T-helper 2 cell treated with Interferon-gamma antibody and Interleukin-4, amounts not matched to agents 5 μg/mL and 100 μg/mL, for 36 hours (primary cell): ENCODE data around the gene POMC.

Experiments used
- DNase-seq: peaks from one replicate; pipeline ENCODE4 v3.0.0; 2021; ENCODE audit warnings: low spot score
- H3K27ac Mint-ChIP-seq: one replicate; pipeline ENCODE4 v1.8.0; 2021; ENCODE audit warnings: mild to moderate bottlenecking, mixed read lengths
- H3K27me3 Mint-ChIP-seq: one replicate; pipeline ENCODE4 v1.8.0; 2021; ENCODE audit warnings: low read depth, mixed read lengths
- H3K36me3 Mint-ChIP-seq: one replicate; pipeline ENCODE4 v1.8.0; 2021; ENCODE audit warnings: low read depth, mixed read lengths
- H3K4me1 Mint-ChIP-seq: one replicate; pipeline ENCODE4 v1.8.0; 2021; ENCODE audit warnings: low read depth, mixed read lengths
- H3K4me3 Mint-ChIP-seq: one replicate; pipeline ENCODE4 v1.8.0; 2022; ENCODE audit warnings: mild to moderate bottlenecking, moderate library complexity, mixed read lengths
- H3K9me3 Mint-ChIP-seq: one replicate; pipeline ENCODE4 v1.8.0; 2021; ENCODE audit warnings: mixed read lengths

The POMC gene

GRCh38 chr2:25197336-25198208, 29.2 kb upstream of the POMC start:
- Mint-ChIP-seq H3K27me3 (peaks cover 7% of the 10 kb centered on the region), H3K4me3 (no peak overlapping the region), H3K4me1 (peaks cover 5% of the 10 kb centered on the region), H3K9me3 (no peaks in the 10 kb centered on the region), H3K36me3 (no peaks in the 10 kb centered on the region), H3K27ac (no peak overlapping the region)
- no peak for DNase-seq

- no peak overlapping the region for H3K4me3 Mint-ChIP-seq
- peaks cover 4% of the 10 kb centered on the region for H3K4me1 Mint-ChIP-seq
- no peaks in the 10 kb centered on the region for H3K9me3 Mint-ChIP-seq
- no peak for DNase-seq
- no peaks in the 10 kb centered on the region for H3K36me3 Mint-ChIP-seq
- no peak overlapping the region for H3K27ac Mint-ChIP-seq
- peaks cover 14% of the 10 kb centered on the region for H3K27me3 Mint-ChIP-seq
These were observed 26.3 kb upstream of the POMC start for GRCh38 chr2:25194576-25195122.

- no peak for DNase-seq
- H3K4me1 Mint-ChIP-seq, result peaks cover 2% of the 10 kb centered on the region
- H3K36me3 Mint-ChIP-seq, result no peaks in the 10 kb centered on the region
- no peaks in the 10 kb centered on the region for H3K9me3 Mint-ChIP-seq
- no peak overlapping the region for H3K27ac Mint-ChIP-seq
- H3K4me3 Mint-ChIP-seq, result no peak overlapping the region
- peaks cover 19% of the 10 kb centered on the region for H3K27me3 Mint-ChIP-seq
These were observed 22.2 kb upstream of the POMC start for GRCh38 chr2:25190536-25190935.

GRCh38 chr2:25188405-25188804, 20.0 kb upstream of the POMC start:
- H3K27me3 Mint-ChIP-seq, result peaks cover 25% of the 10 kb centered on the region
- no peak overlapping the region for H3K27ac Mint-ChIP-seq
- no peak overlapping the region for H3K4me3 Mint-ChIP-seq
- no peak for DNase-seq
- H3K9me3 Mint-ChIP-seq, result no peaks in the 10 kb centered on the region
- no peaks in the 10 kb centered on the region for H3K36me3 Mint-ChIP-seq
- peaks cover 2% of the 10 kb centered on the region for H3K4me1 Mint-ChIP-seq

DNA sequence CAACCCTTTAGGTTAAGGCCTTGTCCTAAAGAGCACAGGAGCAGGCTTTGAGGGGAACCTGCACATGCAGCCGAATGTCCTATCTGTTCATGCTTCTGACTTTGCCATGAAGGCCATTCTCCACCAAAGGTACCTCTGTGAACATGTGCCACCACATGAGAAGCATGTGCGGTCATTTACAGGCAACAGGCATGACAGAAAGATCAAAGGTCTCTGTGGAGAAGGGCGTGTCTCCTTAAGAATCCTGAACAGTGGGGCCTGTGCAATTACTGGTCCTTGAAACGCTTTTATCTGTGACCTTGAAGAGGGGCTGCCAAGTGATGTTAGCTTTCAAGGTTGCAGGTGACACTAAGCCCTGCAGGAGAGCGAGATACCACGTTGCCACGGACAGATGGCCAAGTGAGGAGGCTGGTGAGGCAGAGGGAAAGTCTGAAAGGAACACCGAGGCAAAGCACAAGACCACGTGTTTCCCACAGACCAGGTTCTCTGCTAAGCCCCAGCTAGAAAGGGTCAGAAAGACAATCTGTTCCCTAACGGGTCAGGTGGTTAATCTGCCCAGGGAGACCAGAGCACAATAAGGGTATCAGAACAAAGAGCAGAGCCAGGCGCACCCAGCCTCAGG, 19.5 kb upstream of the POMC start:
- Mint-ChIP-seq H3K27ac (no peak overlapping the region), H3K4me3 (no peak overlapping the region), H3K4me1 (peaks cover 2% of the 10 kb centered on the region), H3K36me3 (no peaks in the 10 kb centered on the region), H3K27me3 (peaks cover 25% of the 10 kb centered on the region), H3K9me3 (no peaks in the 10 kb centered on the region)
- DNase-seq, result no peak

GRCh38 chr2:25184254-25184653, 15.9 kb upstream of the POMC start:
- Mint-ChIP-seq H3K4me1 (no peaks in the 10 kb centered on the region), H3K36me3 (no peaks in the 10 kb centered on the region), H3K4me3 (no peak overlapping the region), H3K27ac (no peak overlapping the region), H3K27me3 (peaks cover 18% of the 10 kb centered on the region), H3K9me3 (no peaks in the 10 kb centered on the region)
- DNase-seq, result no peak

DNA sequence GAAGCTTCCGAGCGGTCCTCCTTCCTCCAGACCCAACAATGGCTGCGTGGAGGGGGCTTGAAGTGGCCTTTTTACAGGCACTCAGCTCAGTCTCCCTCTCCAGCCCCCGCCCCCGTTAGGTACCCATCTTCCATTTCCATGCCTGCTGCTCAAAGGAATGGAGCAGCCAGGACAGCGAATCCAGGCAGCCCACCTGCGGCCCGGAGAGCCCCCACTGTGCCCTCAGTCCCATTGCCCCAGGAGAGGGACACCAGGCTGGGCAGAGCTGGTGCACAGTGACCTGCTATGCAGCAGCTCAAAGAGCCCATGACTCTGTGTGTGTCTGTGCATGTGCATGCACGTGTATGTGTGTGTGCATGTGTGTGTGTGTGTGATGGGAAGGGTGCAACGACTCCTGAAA, 10.6 kb upstream of the POMC start:
- Mint-ChIP-seq H3K4me1 (peaks cover 2% of the 10 kb centered on the region), H3K36me3 (no peaks in the 10 kb centered on the region), H3K4me3 (no peak overlapping the region), H3K27ac (no peak overlapping the region), H3K27me3 (peaks cover 25% of the 10 kb centered on the region), H3K9me3 (no peaks in the 10 kb centered on the region)
- DNase-seq, result no peak

- no peak overlapping the region for H3K27ac Mint-ChIP-seq
- H3K36me3 Mint-ChIP-seq, result no peaks in the 10 kb centered on the region
- no peak overlapping the region for H3K4me3 Mint-ChIP-seq
- H3K27me3 Mint-ChIP-seq, result peaks cover 34% of the 10 kb centered on the region
- peaks cover 2% of the 10 kb centered on the region for H3K4me1 Mint-ChIP-seq
- no peaks in the 10 kb centered on the region for H3K9me3 Mint-ChIP-seq
- DNase-seq, result no peak
These were observed 8.8 kb upstream of the POMC start for GRCh38 chr2:25177211-25177611.

GRCh38 chr2:25176541-25177181, 8.3 kb upstream of the POMC start:
- H3K27me3 Mint-ChIP-seq, result peaks cover 37% of the 10 kb centered on the region
- no peak overlapping the region for H3K4me3 Mint-ChIP-seq
- peaks cover 2% of the 10 kb centered on the region for H3K4me1 Mint-ChIP-seq
- no peak for DNase-seq
- no peaks in the 10 kb centered on the region for H3K36me3 Mint-ChIP-seq
- H3K9me3 Mint-ChIP-seq, result no peaks in the 10 kb centered on the region
- H3K27ac Mint-ChIP-seq, result no peak overlapping the region

GRCh38 chr2:25176138-25176537, 7.8 kb upstream of the POMC start:
- Mint-ChIP-seq H3K9me3 (no peaks in the 10 kb centered on the region), H3K4me1 (peaks cover 2% of the 10 kb centered on the region), H3K4me3 (no peak overlapping the region), H3K27ac (no peak overlapping the region), H3K27me3 (peaks cover 41% of the 10 kb centered on the region), H3K36me3 (no peaks in the 10 kb centered on the region)
- DNase-seq, result no peak

GRCh38 chr2:25174192-25174861, 5.9 kb upstream of the POMC start:
- peaks cover 58% of the 10 kb centered on the region for H3K27me3 Mint-ChIP-seq
- peaks cover 2% of the 10 kb centered on the region for H3K4me1 Mint-ChIP-seq
- no peaks in the 10 kb centered on the region for H3K36me3 Mint-ChIP-seq
- H3K27ac Mint-ChIP-seq, result no peak overlapping the region
- DNase-seq, result no peak
- no peaks in the 10 kb centered on the region for H3K9me3 Mint-ChIP-seq
- H3K4me3 Mint-ChIP-seq, result no peak overlapping the region

DNA sequence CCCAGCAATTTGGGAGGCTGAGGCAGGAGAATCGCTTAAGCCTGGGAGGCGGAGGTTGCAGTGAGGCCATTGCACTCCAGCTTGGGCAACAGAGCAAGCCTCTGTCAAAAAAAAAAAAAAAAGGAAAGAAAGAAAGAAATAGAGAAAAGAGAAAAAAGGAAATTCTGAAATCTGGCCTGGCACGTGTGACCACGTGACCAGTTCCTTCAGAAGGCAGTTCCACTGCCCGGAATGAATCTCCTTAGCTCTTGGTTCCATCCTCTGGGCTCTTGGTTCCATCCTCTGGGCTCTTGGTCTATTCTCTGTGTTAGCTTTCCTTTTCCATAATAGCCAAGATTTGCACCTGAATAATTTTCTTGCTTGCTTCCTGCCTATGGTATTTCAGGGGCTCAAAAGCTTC, 5.3 kb upstream of the POMC start:
- DNase-seq, result no peak
- H3K9me3 Mint-ChIP-seq, result no peaks in the 10 kb centered on the region
- H3K4me3 Mint-ChIP-seq, result no peak overlapping the region
- H3K27ac Mint-ChIP-seq, result no peak overlapping the region
- peaks cover 2% of the 10 kb centered on the region for H3K4me1 Mint-ChIP-seq
- H3K36me3 Mint-ChIP-seq, result no peaks in the 10 kb centered on the region
- peaks cover 61% of the 10 kb centered on the region for H3K27me3 Mint-ChIP-seq

DNA sequence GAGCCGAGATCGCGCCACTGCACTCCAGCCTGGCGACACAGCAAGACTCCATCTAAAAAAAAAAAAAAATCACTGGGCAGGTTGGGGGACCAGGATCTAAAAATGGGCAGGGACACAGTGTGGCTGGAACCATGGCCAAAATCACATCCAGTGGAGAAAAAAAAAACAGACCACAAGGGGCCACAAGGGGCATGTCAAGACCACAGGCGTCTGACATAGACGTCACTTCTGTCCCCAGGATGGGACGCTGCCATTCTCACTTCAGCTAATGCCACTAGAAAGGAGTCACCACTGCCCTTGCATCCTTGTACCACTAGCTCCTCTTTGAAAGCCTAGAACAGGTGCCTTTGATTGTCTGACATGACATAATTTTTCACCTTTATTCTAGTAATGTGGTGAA, 2.5 kb upstream of the POMC start:
- H3K27ac Mint-ChIP-seq, result no peak overlapping the region
- no peak for DNase-seq
- peaks cover 7% of the 10 kb centered on the region for H3K4me1 Mint-ChIP-seq
- no peaks in the 10 kb centered on the region for H3K9me3 Mint-ChIP-seq
- peaks cover 74% of the 10 kb centered on the region for H3K27me3 Mint-ChIP-seq
- no peak overlapping the region for H3K4me3 Mint-ChIP-seq
- peaks cover 2% of the 10 kb centered on the region for H3K36me3 Mint-ChIP-seq

DNA sequence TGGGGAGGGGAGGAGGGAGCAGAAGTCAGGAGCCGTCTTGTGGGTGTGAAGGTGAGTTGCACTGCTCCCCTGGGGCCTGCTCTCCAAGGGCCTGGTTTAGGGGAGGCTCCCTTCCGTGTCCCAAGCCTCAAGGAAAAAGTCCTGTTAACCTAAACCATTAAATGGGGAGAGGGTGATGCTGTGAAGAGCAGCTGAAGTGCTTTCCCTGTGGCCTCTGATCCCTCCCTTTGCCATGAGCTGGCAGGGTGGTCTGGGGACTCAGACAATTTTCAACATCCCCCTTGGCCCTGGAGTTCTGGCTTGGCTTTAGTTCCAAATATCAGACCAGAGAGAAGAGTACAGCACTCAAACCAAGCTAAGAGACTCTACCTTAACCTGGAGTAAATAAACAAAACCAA, 692 bp upstream of the POMC start:
- Mint-ChIP-seq H3K4me3 (peak overlapping the region; percentile 63), H3K36me3 (peaks cover 2% of the 10 kb centered on the region), H3K4me1 (peaks cover 8% of the 10 kb centered on the region), H3K9me3 (no peaks in the 10 kb centered on the region), H3K27ac (no peak overlapping the region), H3K27me3 (peaks cover 80% of the 10 kb centered on the region)
- no peak for DNase-seq
